Measurements from ENCODE around the gene CLN5.

CLN5 gene

DNA sequence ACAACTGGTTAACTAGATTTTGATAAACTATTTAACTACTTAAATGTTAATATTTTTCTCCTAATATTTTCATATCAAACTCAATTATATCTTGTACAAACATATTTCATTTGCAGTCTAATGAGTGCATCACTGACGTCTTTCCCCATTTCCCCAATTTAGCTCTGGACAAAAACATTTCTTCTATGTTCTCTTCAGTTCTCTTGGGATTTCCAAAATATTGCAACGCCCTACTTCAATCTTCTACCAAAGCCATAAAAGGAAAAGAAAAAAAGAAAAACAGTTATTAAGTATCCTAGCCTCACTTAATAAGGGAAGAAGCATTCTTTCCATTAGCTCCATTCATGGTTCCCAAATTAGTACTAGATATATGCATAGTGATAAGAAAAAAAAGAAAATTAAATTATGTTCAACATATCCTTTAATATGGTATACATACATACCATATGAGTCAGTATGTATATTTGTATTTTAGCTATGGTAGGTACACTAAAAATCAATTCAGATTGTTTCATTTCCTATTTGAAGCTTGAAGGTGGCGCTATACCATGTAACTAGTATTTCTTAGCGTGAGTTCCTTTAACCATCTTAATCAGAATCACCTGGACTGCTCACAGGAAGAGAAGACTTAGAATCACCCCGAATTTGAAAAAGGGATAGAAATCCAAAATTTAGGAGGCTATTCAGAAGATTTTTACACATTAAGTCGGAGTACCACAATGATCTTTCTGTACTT is 25.2 kb downstream of the CLN5 start:
- DNase-seq: no peak

DNA sequence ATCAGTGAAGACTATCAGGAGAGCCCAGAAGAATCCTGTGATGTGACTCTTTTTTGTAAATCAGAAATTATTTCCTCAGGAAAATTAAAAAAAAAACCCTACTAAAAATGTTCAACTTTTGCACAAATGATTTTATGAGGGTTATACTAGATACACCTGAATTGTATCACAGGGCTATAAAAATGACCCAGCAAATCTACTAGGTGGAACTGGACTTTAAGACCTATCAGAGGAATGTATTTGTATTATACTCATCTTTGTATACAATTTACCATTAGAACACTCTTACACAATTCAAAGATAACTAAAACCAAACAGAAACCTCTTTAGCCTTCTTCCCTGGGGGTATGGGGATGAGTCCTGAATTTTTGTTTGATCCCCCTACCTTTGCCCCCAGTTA is 27.9 kb downstream of the CLN5 start:
- no peak for DNase-seq

DNA sequence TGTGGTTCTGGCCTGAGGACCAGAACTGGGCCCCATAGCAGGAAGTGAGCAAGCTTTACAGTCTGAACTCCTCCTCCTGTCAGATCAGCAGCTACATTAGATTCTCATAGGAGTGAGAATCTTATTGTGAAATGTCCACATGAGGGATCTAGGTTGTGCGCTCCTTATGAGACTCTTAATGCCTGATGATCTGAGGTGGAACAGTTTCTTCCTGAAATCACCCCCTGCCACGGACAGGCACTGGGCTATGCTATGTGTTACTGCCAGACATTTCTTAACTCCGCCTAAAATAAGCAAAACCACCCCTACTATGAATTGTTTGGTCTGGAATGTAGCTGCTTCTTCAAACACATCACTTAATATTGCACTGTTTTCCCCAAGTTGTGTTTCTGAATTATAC is 30.5 kb downstream of the CLN5 start:
- no peak for DNase-seq

DNA sequence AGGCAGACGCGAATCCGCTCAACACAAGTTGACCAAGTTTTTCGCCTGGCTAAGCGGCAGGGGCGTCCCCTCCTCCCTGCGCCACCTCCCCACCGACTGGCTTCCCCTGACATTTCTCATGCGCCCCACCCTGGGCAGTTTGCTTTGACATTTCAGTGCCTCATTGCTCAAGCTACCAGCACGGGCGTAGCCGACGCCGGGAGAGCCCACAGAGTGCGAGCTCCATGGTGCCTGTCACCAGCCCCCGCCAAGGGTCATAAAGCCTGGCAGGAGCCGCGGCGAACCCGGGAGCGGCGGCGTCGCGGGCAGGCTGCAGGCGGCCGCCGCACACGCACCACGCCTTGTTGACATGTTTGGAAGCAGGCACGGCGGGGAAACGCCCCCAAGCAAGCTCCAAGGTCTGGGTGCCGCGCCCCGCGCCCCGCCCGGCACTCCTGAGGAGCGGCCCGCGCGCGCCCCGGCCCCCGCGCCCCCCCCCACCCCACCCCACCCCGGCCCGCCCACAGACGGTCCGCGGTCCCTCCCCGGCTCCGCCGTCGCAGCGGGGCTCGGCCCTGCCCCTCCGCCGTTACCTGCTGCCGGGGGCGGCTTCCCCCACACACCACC is 34.5 kb downstream of the CLN5 start:
- DNase-seq: peak in 52 of 58 donors; percentile 14 to 85 (median 63)

DNA sequence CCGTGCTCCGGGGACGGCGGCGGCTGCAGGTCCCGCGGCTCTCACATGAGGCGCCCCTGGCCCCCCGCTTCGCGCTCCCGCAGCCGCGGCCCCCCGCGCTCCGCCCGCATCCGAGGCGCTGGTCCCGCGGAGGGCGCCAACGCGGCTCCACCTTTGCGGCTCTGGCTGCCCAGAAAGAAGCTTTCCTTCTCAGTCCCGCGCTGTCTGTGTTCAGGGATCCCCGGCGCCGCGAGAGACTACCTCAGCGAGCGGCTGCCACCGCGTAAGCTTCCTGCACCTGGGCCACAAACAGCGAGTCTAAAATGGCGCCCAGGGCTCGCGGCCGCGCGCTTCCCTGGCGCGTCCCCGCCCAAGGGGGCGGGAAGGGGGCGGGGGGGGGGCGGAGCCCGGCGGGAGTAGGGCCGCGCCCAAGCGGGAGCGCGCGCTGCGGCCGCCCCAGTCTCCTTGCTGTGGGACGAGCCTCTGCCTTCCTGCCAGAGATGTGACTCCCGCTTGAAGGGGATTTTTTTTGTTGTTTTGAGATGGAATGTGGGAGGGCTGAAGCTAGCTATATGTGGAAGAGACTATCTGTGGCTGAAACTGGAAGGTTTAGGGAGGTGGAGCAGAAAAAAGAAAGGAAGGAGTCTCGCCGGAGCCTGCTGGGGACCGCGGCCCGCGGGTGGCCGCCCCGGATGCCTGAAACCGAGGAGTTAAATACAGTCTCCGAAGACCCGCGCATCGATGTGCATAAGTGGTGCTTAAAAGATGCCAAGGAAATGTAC is 35.2 kb downstream of the CLN5 start, which contains the start of gene FBXL3:
Gene FBXL3 (minus strand): TSS at position 299 of the 761 bp plus-strand sequence. CDS start 5,299 bp downstream, outside the sequence.
- DNase-seq: peak; percentile 34 to 88 (median 80)

DNA sequence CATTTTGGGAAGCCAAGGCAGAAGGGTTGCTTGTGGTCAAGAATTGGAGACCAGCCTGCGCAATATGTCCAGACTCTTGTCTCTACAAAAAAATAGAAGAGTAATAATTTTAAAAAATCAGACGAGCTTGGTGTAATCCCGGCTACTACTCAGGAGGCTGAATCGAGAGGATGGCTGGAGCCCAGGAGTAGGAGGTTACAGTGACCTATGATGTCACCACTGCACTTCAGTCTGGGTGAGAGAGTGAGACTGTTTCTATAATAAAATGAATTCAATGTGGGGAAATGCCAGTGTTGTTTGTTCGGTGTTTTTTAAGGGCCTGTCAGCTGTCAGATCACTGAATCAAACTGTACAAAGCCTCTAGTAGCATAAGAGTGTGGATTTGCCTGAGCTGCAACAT is 36.3 kb downstream of the CLN5 start:
- peak in 3 of 58 donors; percentile 5 to 17 (median 7) for DNase-seq

DNA sequence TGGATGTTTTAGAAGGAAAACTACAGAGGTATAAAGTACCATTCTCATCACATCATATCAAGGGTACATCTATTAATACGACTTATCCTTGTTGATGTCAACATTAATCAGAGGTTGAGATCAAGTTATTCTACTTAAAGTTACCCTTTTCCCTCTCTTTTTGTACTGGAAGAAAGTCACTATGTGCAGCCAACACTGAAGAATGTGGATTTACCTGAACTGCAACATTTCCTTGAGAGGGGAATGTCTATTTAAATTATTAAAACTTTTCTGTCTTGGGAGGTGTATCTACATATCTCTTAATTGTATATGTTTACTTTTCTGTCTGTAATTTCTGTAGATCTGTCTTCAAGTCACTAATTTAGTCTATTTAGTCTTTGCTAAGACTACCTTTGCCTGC is 37.6 kb downstream of the CLN5 start:
- DNase-seq: no peak

DNA sequence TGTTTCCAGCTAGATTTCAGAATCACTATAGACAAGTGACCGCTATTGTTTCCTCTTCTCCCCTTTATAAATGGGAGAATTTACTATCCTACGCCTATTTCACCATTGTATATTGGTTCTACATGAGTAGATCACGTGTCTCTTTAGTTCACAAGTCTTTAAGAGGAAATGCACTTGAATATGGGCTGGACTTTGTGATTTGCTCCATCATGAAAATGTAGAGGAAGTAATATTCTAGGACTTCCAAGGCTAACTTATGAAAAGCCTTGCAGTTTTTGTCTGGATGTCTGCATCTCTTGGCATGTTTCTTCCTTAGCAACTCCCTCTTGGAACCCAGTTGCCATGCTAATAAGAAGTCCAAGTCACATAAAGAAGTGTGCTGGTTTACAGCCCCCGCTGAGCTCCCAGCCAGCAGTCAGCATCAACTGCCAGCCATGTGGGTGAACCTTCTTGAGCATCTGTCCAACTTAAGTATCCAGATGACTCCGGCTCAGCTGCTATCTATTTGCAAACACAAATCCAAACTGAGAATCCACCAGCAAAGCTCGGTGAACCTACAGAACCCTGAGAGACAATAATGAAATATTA is 39.9 kb downstream of the CLN5 start:
- peak in 20 of 58 donors; percentile 5 to 75 (median 32) for DNase-seq

DNA sequence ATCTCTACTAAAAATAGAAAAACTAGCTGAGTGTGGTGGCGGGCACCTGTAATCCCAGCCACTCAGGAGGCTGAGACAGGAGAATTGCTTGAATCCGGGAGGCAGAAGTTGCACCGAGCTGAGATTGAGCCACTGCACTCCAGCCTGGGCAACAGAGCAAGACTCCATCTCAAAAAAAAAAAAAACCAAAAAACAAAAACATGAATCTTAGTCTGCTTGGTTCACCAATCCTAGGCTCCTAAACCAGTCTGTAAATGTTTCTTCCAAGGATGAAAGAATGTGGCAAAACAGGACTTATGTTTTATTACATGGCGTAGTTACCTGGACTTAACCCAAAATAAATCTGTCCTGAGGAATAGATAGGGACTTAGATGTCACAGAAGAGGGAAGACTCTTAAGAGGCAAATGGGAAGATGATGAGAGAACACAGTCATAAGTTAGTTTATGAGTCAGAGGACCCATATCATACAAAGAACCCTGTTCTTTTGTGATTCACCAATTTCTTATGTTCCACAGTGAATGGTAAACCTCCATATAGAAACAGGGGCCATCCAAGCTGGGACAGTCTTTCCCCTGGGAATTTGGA is 41.9 kb downstream of the CLN5 start:
- no peak for DNase-seq

DNA sequence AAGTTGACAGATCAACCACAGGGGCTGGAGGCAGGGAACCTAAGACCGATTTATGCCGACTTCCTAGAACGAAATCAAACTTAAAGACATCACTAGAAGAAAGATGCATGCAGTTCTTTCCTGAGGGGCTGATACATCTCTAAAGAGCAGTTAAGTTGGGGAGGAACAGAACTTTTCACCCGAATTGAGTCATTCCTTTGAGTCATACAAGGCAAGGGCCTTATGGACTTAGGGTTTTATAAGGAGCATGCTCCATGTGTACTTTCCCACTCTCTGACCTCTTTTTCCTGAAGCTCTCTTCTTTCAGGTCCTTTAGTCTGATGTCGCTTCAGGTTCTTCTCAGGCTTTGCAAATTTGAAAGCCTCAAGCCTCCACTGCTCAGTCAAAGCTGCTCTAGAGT is 43.0 kb downstream of the CLN5 start:
- DNase-seq: no peak

DNA sequence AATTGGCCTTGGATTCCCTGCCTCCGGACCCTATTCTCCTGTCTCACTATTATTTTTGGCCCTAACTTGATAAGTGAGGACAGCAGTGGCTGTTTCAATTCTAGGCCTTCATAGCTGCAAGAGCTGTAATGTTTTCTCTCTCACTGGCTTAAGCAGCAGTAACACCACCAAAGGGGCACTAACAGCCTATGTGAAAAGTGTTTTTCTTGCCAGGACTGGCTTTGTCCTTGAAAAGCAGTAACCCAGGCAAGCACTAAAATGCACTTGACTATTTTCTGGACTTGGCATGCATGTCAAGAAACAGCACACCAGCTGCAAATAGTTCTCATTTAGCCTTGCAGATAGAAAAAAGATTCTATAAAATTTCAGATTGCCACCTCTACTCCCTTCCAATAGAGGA is 44.4 kb downstream of the CLN5 start:
- peak in 11 of 58 donors; percentile 11 to 70 (median 23) for DNase-seq

DNA sequence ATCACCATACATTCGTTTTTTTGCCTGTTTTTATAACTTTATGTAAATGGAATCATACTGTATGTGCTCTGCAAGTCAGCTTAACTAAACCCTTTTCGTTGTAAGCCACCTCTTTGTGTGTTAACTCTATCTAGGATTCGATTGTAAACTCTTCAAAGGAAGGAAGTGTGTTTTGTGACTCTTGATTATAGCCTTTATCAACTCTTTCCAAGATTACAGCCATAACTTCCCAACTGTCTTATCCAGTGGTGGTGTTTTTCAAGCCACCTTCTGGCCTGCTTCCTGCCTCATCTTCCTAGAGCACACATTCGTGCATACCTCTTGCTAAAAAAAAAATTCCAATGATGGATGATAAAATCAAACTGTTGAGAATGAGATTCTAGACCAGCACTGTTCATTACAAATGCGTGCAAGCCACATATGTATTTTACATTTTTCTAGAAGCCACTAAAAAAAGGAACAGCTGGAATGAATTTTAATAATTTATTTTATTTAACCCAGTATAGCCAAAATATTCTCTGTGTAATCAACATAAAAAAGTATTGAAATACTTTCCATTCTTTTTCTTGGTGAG is 47.1 kb downstream of the CLN5 start:
- DNase-seq: no peak

DNA sequence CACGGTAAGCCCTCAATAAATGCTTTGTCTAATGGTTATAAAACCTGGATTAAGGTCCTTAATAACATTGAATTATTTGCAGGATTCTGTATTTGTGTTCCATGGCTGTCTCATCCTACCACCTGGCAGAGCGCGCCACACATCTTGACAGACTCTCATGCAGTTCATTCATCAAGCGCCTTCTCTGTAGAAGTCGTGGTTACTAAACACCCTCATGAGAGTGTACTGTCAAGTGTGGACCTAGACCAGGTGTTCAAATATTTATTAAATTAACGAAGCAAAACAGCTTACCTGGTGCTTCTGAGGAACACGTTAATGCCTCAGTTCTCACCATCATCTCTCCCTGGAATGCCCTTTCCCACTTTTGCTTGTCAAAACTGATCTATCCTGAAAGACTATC is 48.2 kb downstream of the CLN5 start:
- DNase-seq: no peak

DNA sequence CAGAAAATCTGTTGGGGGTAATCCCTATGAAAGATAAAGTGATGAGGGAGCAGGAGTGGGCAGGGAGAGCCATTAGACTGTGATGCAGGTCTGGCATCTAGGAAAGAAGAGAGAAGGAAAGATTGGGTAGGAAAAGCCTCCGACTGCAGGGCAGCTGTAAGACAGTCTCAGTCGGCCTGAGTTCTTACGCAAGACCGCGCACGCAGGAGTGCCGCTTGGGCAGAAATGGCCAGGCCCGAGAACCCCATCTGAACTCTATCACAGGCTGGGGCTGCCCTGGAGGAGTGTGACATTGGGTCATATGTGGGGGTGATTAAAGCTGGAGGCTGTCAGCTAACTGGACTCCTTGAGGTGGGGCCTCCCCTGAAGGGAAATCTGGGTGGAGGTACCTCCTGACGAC is 49.0 kb downstream of the CLN5 start:
- no peak for DNase-seq

DNA sequence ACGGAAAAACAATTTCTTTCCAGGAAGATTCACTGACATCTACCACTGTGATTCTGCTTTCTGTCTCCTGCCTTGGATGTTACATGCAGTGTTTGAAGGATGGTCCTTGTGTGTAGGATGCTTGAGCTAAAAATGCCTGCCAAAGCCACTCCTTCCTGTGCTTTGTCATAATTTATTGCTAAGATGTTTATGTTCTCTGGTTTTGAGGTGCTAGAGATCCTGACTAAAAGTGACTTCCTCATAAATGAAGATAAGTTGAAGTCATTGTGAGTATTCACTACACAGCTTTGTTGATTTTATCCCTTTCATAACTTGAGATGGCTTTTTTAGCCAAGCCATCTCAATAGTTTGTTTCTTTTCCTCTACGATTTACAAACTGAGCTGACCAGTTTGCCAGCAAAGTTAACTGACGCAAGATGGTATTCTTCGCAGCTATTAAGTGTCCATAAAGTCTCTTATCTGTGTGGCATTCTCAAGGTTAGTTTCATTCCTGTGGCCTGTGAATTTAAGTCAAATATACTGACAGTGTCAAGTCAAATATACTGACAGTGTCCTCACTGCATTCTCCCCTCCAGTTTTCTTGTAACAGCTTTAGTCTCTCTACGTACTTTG is 50.8 kb downstream of the CLN5 start:
- peak in 1 of 58 donors; percentile 20 for DNase-seq

DNA sequence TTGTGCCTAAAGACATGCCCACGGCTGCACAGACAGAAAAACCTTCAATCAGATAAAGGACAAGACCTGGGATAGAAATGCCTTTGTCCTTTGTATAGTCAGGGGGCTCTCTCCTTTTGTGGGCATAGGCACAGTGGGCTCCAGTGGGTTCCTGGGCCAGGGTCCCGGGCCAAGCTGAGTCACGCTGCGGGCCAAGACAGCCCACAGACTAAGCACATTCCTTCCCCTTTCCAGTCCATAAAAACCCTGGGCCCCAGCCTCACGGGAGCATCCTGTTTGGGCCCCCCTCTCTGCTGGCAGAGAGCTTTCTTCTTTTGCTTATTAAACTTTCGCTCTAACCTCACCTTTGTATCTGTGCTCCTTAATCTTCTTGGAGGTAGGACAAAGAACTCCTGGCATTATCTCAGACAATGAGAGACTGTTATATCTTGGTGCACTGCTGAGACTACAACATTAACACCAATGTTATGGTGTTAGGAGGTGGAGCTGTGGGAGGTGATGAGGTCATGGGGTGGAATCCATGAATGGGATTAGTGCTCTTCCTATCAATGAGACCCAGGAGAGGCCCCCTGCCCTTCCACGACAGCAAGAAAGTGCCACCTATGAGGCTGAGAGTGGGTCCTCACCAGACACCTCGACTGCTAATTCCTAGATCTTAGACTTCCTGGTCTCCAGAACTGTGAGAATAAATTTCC is 55.9 kb downstream of the CLN5 start:
- no peak for DNase-seq

DNA sequence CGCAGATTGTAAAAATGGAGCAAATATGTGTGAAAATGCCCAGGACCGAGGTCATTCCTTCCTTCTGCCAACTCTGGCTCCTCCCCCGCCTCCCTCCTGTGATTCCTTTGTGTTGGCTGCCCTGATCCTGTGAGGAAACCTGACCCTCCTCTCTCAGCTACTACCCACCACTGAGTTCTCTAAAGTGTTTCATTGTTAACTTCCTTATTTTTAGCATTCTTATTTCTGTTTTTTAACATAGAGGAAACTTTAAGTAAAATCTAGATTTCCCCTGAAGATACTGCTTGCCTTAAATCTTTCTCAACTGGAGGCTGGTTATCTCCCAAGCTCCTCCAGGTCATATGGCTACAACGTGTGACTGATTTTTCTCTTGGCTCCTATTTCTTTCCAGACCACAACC is 56.8 kb downstream of the CLN5 start:
- no peak for DNase-seq

DNA sequence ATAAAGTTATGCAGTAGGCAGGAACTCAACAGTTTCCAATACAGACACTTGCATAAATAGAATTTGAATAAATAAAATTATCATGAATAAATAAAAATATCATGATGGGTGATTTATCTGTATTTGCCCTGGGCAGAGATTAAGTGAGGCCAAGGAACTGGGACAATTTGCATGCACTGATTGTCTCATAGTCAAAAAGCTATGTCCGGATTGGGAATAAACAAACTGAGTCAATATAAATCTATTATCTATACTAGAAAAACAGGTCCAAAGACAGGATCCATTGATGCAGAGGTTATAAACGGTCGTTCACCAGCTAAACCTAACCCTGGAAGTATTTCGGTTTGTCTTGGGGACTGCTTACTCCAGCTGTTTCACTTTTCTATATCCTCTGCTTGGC is 61.3 kb downstream of the CLN5 start:
- no peak for DNase-seq
